HepG2 (cell line): ENCODE data around the gene TK1. TPM values are rescaled to one million over a fixed set of nuclear protein-coding genes. Genes with fewer than 3 reads are reported as not detected.

Experiments
- HNF4G ChIP-seq, 2 experiments: sonication (generic) in 1 of 2; formaldehyde crosslinking in 1 of 2; IDR thresholded peaks; 2 replicates each; pipeline versions ENCODE4 v1.4.0 to v1.6.1; 2011 to 2020; ENCODE audit warnings: borderline replicate concordance in 2 of 2, low read depth in 2 of 2, mild to moderate bottlenecking in 2 of 2, low read length in 1 of 2, missing genetic modification reagents in 1 of 2, moderate library complexity in 1 of 2
- KDM4B ChIP-seq: sonication (generic); formaldehyde crosslinking; IDR thresholded peaks from 2 replicates; pipeline ENCODE4 v1.4.0; 2020; ENCODE audit warnings: missing genetic modification reagents
- MBD4 ChIP-seq: IDR thresholded peaks from 2 replicates; pipeline ENCODE4 v1.6.1; 2012; ENCODE audit warnings: low read length, inconsistent platforms, borderline replicate concordance
- NR3C1 ChIP-seq: sonication (generic); formaldehyde crosslinking; IDR thresholded peaks from 2 replicates; pipeline ENCODE4 v1.4.0; 2020; ENCODE audit warnings: missing genetic modification reagents
- PITX1 ChIP-seq: sonication (generic); formaldehyde crosslinking; IDR thresholded peaks from 2 replicates; pipeline ENCODE4 v1.5.1; 2020; ENCODE audit warnings: mild to moderate bottlenecking, missing genetic modification reagents
- PRPF4 ChIP-seq: fragments of 200-400 bp; formaldehyde crosslinking; IDR thresholded peaks from 2 replicates; pipeline ENCODE4 v1.6.1; 2016; ENCODE audit warnings: low read length, low read depth; ENCODE audit not compliant: poor library complexity, severe bottlenecking
- U2AF2 ChIP-seq: fragments of 200-400 bp; formaldehyde crosslinking; IDR thresholded peaks from 2 replicates; pipeline ENCODE4 v1.6.1; 2017; ENCODE audit warnings: low read depth, mild to moderate bottlenecking, low read length
- UBTF ChIP-seq: sonication (generic); formaldehyde crosslinking; IDR thresholded peaks from 2 replicates; pipeline ENCODE4 v1.4.0; 2020; ENCODE audit warnings: mild to moderate bottlenecking, missing genetic modification reagents
- WIZ ChIP-seq: sonication (generic); formaldehyde crosslinking; IDR thresholded peaks from 2 replicates; pipeline ENCODE4 v1.5.1; 2020; ENCODE audit warnings: mild to moderate bottlenecking, missing genetic modification reagents
- ZNF142 ChIP-seq: sonication (generic); formaldehyde crosslinking; IDR thresholded peaks from 2 replicates; pipeline ENCODE4 v1.4.0; 2020; ENCODE audit warnings: missing genetic modification reagents
- ZNF230 ChIP-seq: sonication (generic); formaldehyde crosslinking; IDR thresholded peaks from 2 replicates; pipeline ENCODE4 v1.4.0; 2020; ENCODE audit warnings: mild to moderate bottlenecking, missing genetic modification reagents
- ZNF44 ChIP-seq: sonication (generic); formaldehyde crosslinking; IDR thresholded peaks from 2 replicates; pipeline ENCODE4 v1.5.1; 2020; ENCODE audit warnings: mild to moderate bottlenecking, missing genetic modification reagents
- ZNF562 ChIP-seq: sonication (generic); formaldehyde crosslinking; IDR thresholded peaks from 2 replicates; pipeline ENCODE4 v1.8.0; 2022; ENCODE audit warnings: missing genetic modification reagents, borderline replicate concordance
- ZSCAN21 ChIP-seq: sonication (generic); formaldehyde crosslinking; IDR thresholded peaks from 2 replicates; pipeline ENCODE4 v1.8.0; 2022; ENCODE audit warnings: mild to moderate bottlenecking, missing genetic modification reagents, moderate library complexity, borderline replicate concordance
- polyA plus RNA-seq, 8 experiments: library from polyadenylated mRNA; depleted of rRNA in 3 of 8; stranded (reverse) in 7 of 8; unstranded in 1 of 8; fragments of >200 nt; fragmentation: Illumina TruSeq in 4 of 8; extraction: Trizol in 4 of 8; gene quantifications; 2 replicates each; pipeline versions ENCODE4 v1.2.1 to v1.2.3, GENCODE V29; 2011 to 2016; ENCODE audit warnings: low read depth in 4 of 8, missing spikeins in 1 of 8, mixed read lengths in 1 of 8; ENCODE audit not compliant: insufficient read depth in 1 of 8
- total RNA-seq, 5 experiments: library from RNA; depleted of rRNA; stranded (reverse); fragments of >200 nt; fragmentation: Illumina TruSeq; extraction: Trizol; gene quantifications; 2 replicates each; pipeline ENCODE4 v1.2.3, GENCODE V29; 2016; ENCODE audit warnings: low read depth in 1 of 5
- TF ChIP-seq, protein P1 (sequence below): sonication (generic); formaldehyde crosslinking; IDR thresholded peaks from 2 replicates; pipeline ENCODE4 v1.5.0; 2020; ENCODE audit warnings: mild to moderate bottlenecking, missing genetic modification reagents, moderate library complexity
- TF ChIP-seq, protein P2 (sequence below): sonication (generic); formaldehyde crosslinking; IDR thresholded peaks from 2 replicates; pipeline ENCODE4 v1.5.0; 2020; ENCODE audit warnings: mild to moderate bottlenecking, missing genetic modification reagents

Gene TK1
- total and polyA plus RNA-seq, 2 of the 13 experiments (the other 11 are each of a cell fraction or from before 2014, with no cell fraction given), result 45.0 to 96.0 TPM

DNA sequence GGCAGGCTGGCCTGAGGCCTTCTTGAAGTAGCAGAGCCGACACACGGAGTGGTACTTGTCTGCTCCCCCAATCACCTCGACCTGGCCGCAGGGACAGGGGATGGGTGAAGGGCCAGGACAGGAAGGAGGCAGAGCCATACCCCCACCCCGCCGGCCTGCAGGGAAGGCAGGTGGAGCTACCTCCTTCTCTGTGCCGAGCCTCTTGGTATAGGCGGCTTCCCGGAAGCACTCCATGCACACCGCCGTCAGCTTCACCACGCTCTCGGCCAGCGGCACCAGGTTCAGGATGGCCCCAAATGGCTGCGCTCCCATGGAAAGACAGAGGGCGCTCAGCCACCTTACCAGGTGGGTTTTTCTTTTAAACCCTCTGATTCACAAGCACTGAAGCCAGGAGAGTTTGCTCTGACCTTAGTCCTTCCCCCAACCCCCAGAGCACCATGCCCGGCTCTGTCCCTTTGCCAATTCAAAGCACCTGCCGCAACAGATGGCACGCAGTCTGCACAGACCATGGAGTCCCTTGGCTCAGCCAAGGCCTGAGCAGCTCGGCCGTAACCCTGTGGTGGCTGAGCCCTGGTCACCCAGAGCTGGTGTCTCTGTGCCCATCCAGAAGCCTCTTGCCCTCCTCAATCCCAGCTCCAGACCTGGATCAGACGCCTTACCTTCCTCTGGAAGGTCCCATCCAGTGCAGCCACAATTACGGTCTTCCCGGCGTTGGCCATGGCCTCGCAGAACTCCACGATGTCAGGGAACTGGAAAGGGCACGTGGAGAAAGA is 11.8 kb downstream of the TK1 start (continued):
- TF ChIP-seq ZNF142 (CRISPR knock-in tag), result no peak
- no peak for TF ChIP-seq KDM4B (CRISPR knock-in tag)
- TF ChIP-seq PITX1, result no peak
- TF ChIP-seq U2AF2, result no peak
- TF ChIP-seq PRPF4, result no peak
- TF ChIP-seq, protein P1, sequence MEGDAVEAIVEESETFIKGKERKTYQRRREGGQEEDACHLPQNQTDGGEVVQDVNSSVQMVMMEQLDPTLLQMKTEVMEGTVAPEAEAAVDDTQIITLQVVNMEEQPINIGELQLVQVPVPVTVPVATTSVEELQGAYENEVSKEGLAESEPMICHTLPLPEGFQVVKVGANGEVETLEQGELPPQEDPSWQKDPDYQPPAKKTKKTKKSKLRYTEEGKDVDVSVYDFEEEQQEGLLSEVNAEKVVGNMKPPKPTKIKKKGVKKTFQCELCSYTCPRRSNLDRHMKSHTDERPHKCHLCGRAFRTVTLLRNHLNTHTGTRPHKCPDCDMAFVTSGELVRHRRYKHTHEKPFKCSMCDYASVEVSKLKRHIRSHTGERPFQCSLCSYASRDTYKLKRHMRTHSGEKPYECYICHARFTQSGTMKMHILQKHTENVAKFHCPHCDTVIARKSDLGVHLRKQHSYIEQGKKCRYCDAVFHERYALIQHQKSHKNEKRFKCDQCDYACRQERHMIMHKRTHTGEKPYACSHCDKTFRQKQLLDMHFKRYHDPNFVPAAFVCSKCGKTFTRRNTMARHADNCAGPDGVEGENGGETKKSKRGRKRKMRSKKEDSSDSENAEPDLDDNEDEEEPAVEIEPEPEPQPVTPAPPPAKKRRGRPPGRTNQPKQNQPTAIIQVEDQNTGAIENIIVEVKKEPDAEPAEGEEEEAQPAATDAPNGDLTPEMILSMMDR (CRISPR knock-in tag), result peak; percentile 46
- TF ChIP-seq WIZ (CRISPR knock-in tag), result no peak
- TF ChIP-seq ZSCAN21 (CRISPR knock-in tag), result no peak
- TF ChIP-seq HNF4G (IDR thresholded peaks at IDR 0.05; ENCODE audit: borderline replicate concordance, low read depth, low read length), result no peak
- TF ChIP-seq HNF4G (CRISPR knock-in tag; IDR thresholded peaks at IDR 0.05; ENCODE audit: borderline replicate concordance, low read depth), result no peak
- TF ChIP-seq, protein P2, sequence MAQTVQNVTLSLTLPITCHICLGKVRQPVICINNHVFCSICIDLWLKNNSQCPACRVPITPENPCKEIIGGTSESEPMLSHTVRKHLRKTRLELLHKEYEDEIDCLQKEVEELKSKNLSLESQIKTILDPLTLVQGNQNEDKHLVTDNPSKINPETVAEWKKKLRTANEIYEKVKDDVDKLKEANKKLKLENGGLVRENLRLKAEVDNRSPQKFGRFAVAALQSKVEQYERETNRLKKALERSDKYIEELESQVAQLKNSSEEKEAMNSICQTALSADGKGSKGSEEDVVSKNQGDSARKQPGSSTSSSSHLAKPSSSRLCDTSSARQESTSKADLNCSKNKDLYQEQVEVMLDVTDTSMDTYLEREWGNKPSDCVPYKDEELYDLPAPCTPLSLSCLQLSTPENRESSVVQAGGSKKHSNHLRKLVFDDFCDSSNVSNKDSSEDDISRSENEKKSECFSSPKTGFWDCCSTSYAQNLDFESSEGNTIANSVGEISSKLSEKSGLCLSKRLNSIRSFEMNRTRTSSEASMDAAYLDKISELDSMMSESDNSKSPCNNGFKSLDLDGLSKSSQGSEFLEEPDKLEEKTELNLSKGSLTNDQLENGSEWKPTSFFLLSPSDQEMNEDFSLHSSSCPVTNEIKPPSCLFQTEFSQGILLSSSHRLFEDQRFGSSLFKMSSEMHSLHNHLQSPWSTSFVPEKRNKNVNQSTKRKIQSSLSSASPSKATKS (CRISPR knock-in tag), result no peak
- TF ChIP-seq ZNF230, result no peak
- TF ChIP-seq ZNF44 (CRISPR knock-in tag), result no peak
- TF ChIP-seq ZNF562 (CRISPR knock-in tag), result no peak
- TF ChIP-seq MBD4, result no peak
- TF ChIP-seq NR3C1, result no peak
- 0 out of 2 replicates have a peak, but pooled peaks have one; percentile 26 for TF ChIP-seq UBTF (CRISPR knock-in tag)
